Measurements from ENCODE around the gene FGF2.

GRCh38 chr4:122826553-122827257 is at the start of gene FGF2:
- TF ChIP-seq POLR2A (IDR thresholded peaks at IDR 0.05), result no peak
- TF ChIP-seq CTCF (IDR thresholded peaks at IDR 0.05), result no peak
